A673 (cell line): ENCODE data around the gene ZC3HAV1.
"Not testable (repeated sequence)": the region's sequence is repeated elsewhere in the genome, so short reads cannot be mapped to it uniquely, and the experiment has no call there.

ENCODE experiments used
- CTCF ChIP-seq: fragments of 300-800, 200-600 bp; sonication (generic); conservative IDR thresholded peaks from 2 replicates; pipeline ENCODE4 v1.5.1; 2017; ENCODE audit warnings: low read depth, mild to moderate bottlenecking, antibody characterized with exemption, low read length, moderate library complexity, mixed read lengths
- EZH2 ChIP-seq: fragments of 200-600 bp; sonication (generic); IDR thresholded peaks from 2 replicates; pipeline ENCODE4 v1.6.1; 2017; ENCODE audit warnings: borderline replicate concordance, low read depth, mild to moderate bottlenecking, mixed read lengths, antibody characterized with exemption, low read length; ENCODE audit not compliant: poor library complexity, severe bottlenecking

GRCh38 chr7:139025861-139026260 is 83.7 kb downstream of the ZC3HAV1 start:
- TF ChIP-seq CTCF, EZH2: not testable (repeated sequence)
